ENCODE measurements around the gene AKR1C1.
A peak's percentile ranks its signal among the peaks of the same experiment; 100 is the strongest.
"Not testable (repeated sequence)": the region's sequence is repeated elsewhere in the genome, so short reads cannot be mapped to it uniquely, and the experiment has no call there.

AKR1C1 gene

GRCh38 chr10:4984971-4985594 lies 21.9 kb downstream of the AKR1C1 start:
- TF ChIP-seq, protein P1, sequence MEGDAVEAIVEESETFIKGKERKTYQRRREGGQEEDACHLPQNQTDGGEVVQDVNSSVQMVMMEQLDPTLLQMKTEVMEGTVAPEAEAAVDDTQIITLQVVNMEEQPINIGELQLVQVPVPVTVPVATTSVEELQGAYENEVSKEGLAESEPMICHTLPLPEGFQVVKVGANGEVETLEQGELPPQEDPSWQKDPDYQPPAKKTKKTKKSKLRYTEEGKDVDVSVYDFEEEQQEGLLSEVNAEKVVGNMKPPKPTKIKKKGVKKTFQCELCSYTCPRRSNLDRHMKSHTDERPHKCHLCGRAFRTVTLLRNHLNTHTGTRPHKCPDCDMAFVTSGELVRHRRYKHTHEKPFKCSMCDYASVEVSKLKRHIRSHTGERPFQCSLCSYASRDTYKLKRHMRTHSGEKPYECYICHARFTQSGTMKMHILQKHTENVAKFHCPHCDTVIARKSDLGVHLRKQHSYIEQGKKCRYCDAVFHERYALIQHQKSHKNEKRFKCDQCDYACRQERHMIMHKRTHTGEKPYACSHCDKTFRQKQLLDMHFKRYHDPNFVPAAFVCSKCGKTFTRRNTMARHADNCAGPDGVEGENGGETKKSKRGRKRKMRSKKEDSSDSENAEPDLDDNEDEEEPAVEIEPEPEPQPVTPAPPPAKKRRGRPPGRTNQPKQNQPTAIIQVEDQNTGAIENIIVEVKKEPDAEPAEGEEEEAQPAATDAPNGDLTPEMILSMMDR (IDR thresholded peaks at IDR 0.05; ENCODE audit: low read length, missing control alignments) = no peak
- no peak overlapping the region for H3K4me3 ChIP-seq (replicated peaks; ENCODE audit: low read depth, low read length)
- peak; percentile 30 for DNase-seq (ENCODE audit: low read depth)

DNA sequence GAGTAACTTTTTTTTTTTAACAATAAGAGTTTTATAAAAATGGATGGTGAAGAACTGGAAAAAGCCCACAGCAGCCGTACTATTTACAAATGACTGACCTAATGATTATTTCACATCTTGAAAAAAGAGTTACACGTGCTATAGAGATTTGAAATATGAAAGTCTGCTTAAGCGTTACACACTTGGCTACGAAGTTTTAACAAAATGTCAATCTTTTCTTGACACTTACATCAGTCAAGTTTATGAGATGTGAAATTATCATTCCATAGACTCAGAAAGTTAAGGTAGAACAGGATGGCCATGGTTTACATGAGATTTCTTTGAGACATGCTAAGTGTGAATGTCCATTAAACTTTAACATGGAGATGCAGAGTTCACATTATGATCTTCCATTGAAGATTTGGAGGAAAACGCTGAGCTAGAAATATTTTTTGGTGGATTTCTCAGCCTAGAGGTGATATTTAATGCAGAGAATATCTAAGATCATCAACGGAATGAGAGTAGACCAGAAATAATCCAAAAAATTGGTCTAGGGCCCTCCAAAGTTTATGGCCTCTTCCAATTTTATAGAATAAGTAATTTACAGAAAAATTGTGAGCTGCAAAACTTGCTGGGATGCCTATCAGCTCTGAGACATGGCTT lies 24.9 kb downstream of the AKR1C1 start:
- not testable (repeated sequence) for DNase-seq (ENCODE audit: low read depth); H3K4me3 ChIP-seq (replicated peaks; ENCODE audit: low read depth, low read length)

GRCh38 chr10:4990217-4990616 lies 27.0 kb downstream of the AKR1C1 start:
- TF ChIP-seq, protein P1 (IDR thresholded peaks at IDR 0.05; ENCODE audit: low read length, missing control alignments) = no peak
- no peak overlapping the region for H3K4me3 ChIP-seq (replicated peaks; ENCODE audit: low read depth, low read length)
- no peak for DNase-seq (ENCODE audit: low read depth)

- not testable (repeated sequence) for H3K4me3 ChIP-seq (replicated peaks; ENCODE audit: low read depth, low read length); DNase-seq (ENCODE audit: low read depth)
Observed at GRCh38 chr10:4991463-4991862, 28.2 kb downstream of the AKR1C1 start.

DNA sequence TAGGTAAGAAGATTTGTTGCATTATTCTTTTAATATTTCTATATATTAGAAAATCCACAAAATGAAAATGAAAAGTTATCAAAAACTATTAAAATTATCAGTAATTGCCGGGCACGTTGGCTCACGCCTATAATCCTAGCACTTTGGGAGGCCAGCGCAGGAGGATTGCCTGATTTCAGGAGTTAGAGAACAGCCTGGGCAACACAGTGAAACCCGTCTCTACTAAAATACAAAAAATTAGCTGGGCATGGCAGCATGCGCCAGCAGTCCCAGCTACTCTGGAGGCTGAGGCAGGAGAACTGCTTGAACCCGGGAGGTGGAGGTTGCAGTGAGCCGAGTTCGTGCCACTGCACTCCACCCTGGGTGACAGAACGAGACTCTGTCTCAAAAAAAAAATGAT lies 29.3 kb downstream of the AKR1C1 start:
- H3K4me3 ChIP-seq (replicated peaks; ENCODE audit: low read depth, low read length); DNase-seq (ENCODE audit: low read depth): not testable (repeated sequence)

DNA sequence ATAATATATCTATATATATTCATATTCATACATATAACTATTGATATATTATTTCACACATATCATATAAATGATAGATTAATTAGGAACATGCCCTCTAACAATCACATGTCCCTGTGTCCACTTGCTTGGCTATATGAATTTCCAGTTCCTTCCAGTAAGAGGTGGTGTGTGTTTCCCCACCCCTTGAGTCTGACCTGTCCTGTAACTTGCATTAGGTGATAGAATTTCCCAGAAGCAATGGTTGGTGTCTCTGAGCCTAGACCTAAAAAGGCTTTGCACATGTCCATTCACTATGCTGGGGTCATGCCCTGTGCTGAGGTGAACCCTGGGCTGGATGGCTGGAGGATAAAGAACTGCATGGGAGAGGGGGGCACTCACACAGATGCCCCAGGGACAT lies 31.0 kb downstream of the AKR1C1 start:
- H3K4me3 ChIP-seq (replicated peaks; ENCODE audit: low read depth, low read length); DNase-seq (ENCODE audit: low read depth): not testable (repeated sequence)

DNA sequence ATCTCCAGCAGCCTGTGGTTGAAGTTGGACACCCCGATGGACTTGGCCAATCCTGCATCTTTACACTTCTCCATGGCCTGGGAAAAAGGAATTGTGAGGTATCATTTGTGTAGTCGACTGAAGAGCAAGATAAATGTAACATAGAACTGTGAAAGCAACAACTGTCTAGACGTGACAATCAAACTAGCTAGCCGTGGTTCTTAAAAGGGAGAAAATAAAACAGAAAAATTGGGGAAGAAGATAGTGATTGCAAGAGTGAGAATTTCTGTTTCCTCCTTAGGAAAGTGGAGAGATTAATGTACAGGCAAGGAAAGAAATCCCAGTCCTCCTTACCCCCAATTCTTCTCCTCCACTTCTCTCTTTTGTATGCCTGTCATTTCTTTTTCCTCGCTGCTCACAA lies 35.5 kb downstream of the AKR1C1 start:
- DNase-seq (ENCODE audit: low read depth) = no peak
- TF ChIP-seq, protein P1 (IDR thresholded peaks at IDR 0.05; ENCODE audit: low read length, missing control alignments) = no peak
- H3K4me3 ChIP-seq (replicated peaks; ENCODE audit: low read depth, low read length) = no peak overlapping the region

DNA sequence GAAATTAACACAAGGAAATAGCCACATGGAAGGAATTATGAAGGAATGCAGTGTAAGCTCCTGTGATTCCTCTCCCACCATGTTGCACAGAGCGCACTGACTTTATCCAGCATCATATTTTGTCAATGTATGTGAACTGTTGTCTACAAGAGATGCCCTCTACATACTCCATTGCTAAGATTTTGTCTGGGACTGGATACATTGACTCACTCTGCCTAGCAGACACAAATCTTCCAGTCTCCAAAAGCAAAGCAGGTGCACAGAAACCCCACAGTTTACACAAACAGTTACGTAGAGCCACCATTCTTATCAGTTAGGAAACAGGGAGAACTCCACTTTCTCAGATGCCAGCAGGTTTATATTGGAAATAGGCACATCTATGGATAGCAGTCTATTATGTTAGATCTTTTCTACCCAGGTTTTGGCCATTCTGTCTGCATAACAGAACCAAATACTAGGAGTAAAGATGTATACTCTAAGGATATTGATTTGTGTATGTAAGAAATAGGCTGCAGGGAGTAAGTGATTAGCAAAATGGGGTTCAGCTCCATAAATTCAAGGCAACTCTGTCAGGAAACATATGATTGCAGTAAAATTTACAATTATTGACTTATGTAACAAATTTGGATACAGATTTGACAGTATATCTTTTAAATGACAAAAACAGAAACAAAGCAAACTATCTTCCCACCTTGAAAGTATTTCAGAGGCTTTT lies 39.0 kb downstream of the AKR1C1 start:
- no peak for DNase-seq (ENCODE audit: low read depth)
- TF ChIP-seq, protein P1 (IDR thresholded peaks at IDR 0.05; ENCODE audit: low read length, missing control alignments) = no peak
- H3K4me3 ChIP-seq (replicated peaks; ENCODE audit: low read depth, low read length) = peak overlapping the region; percentile 11

GRCh38 chr10:5003127-5004029 lies 40.2 kb downstream of the AKR1C1 start, which contains the start of gene AKR1C2:
TSS of gene AKR1C2 (minus strand) at chr10:5003857. CDS start at chr10:5003835, 22 bp downstream.
- peak within 1 kb of the TSS; percentile 19 for H3K4me3 ChIP-seq (replicated peaks; ENCODE audit: low read depth, low read length)
- DNase-seq (ENCODE audit: low read depth) = peak; percentile 24

- DNase-seq (ENCODE audit: low read depth); H3K4me3 ChIP-seq (replicated peaks; ENCODE audit: low read depth, low read length): not testable (repeated sequence)
Observed at GRCh38 chr10:5004030-5004385, 40.8 kb downstream of the AKR1C1 start.

- H3K4me3 ChIP-seq (replicated peaks; ENCODE audit: low read depth, low read length); DNase-seq (ENCODE audit: low read depth): not testable (repeated sequence)
Observed at GRCh38 chr10:5004501-5004900, 41.3 kb downstream of the AKR1C1 start.

DNA sequence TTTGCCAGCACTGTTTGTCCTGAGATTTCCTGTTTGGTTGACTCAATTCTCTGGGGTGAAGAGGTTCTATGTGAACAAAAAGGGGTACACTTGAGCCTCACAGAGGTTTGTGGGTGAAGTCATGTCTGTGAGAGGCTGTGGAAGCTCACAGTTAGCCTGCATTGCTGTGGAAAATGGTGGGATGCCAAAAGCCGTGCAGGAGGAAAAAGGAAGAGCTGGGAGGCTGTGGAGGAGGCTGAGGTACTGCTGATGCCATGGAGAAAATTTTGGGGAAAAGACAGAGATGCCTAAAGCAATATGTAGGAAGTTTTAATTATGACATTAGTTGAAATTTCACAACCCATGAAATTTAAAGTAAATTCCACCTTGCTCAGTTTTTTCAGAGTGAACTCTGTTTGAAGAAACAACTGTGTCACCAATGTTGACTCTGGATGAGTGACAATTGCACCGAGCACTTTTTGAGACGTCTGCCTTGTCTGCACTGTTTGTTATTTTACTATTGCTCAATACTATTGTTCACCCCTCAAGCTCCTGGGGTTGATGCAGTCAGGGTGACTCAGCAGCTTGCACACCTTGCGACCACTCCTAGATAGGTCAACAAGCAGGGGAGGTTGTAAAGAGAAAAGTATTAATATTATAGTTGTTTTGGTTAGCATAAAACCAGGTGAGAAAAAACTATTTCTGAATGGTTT lies 45.8 kb downstream of the AKR1C1 start:
- not testable (repeated sequence) for DNase-seq (ENCODE audit: low read depth); H3K4me3 ChIP-seq (replicated peaks; ENCODE audit: low read depth, low read length)

All from fibroblast of pulmonary artery (primary cell).